H9 (cell line): ENCODE results near the gene PCBP4. TPM values are rescaled to one million over a fixed set of nuclear protein-coding genes. Genes with fewer than 3 reads are reported as not detected.

Experiments
- DNase-seq: peaks from one replicate; pipeline ENCODE4 v3.0.0-alpha.2; 2017
- H2AFZ ChIP-seq: one replicate; pipeline ENCODE4 v1.6.1; 2013; ENCODE audit warnings: mild to moderate bottlenecking, low read length, control low read depth, moderate library complexity
- H2AK5ac ChIP-seq: 2 replicates; pipeline ENCODE4 v1.6.1; 2013; ENCODE audit warnings: low read length, control low read depth, mixed read lengths; ENCODE audit not compliant: insufficient read length
- H2BK120ac ChIP-seq: one replicate; pipeline ENCODE4 v1.6.1; 2013; ENCODE audit warnings: low read depth, mild to moderate bottlenecking, low read length, control low read depth, inconsistent platforms; ENCODE audit not compliant: poor library complexity, severe bottlenecking
- H2BK12ac ChIP-seq: 2 replicates; pipeline ENCODE4 v1.6.1; 2013; ENCODE audit warnings: low read length, control low read depth, mixed read lengths, low read depth; ENCODE audit not compliant: insufficient read length
- H2BK15ac ChIP-seq: 2 replicates; pipeline ENCODE4 v1.6.1; 2013; ENCODE audit warnings: low read depth, low read length, control low read depth
- H2BK20ac ChIP-seq: one replicate; pipeline ENCODE4 v1.6.1; 2013; ENCODE audit warnings: low read depth, mild to moderate bottlenecking, low read length, control low read depth, inconsistent platforms; ENCODE audit not compliant: poor library complexity, severe bottlenecking
- H2BK5ac ChIP-seq: 2 replicates; pipeline ENCODE4 v1.6.1; 2013; ENCODE audit warnings: low read length, control low read depth, mixed read lengths; ENCODE audit not compliant: insufficient read length
- H3K14ac ChIP-seq: 2 replicates; pipeline ENCODE4 v1.6.1; 2013; ENCODE audit warnings: low read length, control low read depth; ENCODE audit not compliant: insufficient read depth
- H3K18ac ChIP-seq: 2 replicates; pipeline ENCODE4 v1.6.1; 2013; ENCODE audit warnings: low read depth, mild to moderate bottlenecking, mixed read lengths, low read length, control low read depth; ENCODE audit not compliant: insufficient read length
- H3K23ac ChIP-seq: 2 replicates; pipeline ENCODE4 v1.6.1; 2013; ENCODE audit warnings: low read length, control low read depth, mixed read lengths, low read depth; ENCODE audit not compliant: insufficient read length
- H3K23me2 ChIP-seq: 2 replicates; pipeline ENCODE4 v1.6.1; 2013; ENCODE audit warnings: low read depth, mild to moderate bottlenecking, mixed read lengths, low read length, control low read depth; ENCODE audit not compliant: insufficient read length, poor library complexity, severe bottlenecking
- H3K27ac ChIP-seq: 2 replicates; pipeline ENCODE4 v1.5.1; 2013; ENCODE audit warnings: low read length, control low read depth, mixed read lengths, low read depth; ENCODE audit not compliant: insufficient read length
- H3K27me3 ChIP-seq: 2 replicates; pipeline ENCODE4 v1.6.1; 2013; ENCODE audit warnings: low read length, control low read depth, inconsistent platforms; ENCODE audit not compliant: insufficient read depth
- H3K4ac ChIP-seq: 2 replicates; pipeline ENCODE4 v1.6.1; 2013; ENCODE audit warnings: low read depth, mild to moderate bottlenecking, control low read depth, inconsistent platforms, low read length, moderate library complexity
- H3K4me1 ChIP-seq: 2 replicates; pipeline ENCODE4 v1.6.1; 2013; ENCODE audit warnings: low read length, control low read depth, inconsistent platforms; ENCODE audit not compliant: insufficient read depth
- H3K4me2 ChIP-seq: 2 replicates; pipeline ENCODE4 v1.6.1; 2013; ENCODE audit warnings: low read length, control low read depth, mixed read lengths; ENCODE audit not compliant: insufficient read length, insufficient read depth
- H3K56ac ChIP-seq: 2 replicates; pipeline ENCODE4 v1.6.1; 2013; ENCODE audit warnings: low read depth, mild to moderate bottlenecking, mixed read lengths, low read length, control low read depth; ENCODE audit not compliant: insufficient read length
- H3K79me1 ChIP-seq: 2 replicates; pipeline ENCODE4 v1.6.1; 2013; ENCODE audit warnings: low read depth, mild to moderate bottlenecking, moderate library complexity, low read length, control low read depth, inconsistent platforms; ENCODE audit not compliant: insufficient read depth, poor library complexity, severe bottlenecking
- H3K79me2 ChIP-seq: 2 replicates; pipeline ENCODE4 v1.6.1; 2013; ENCODE audit warnings: low read length, control low read depth, inconsistent platforms; ENCODE audit not compliant: insufficient read depth
- H3K9ac ChIP-seq: 2 replicates; pipeline ENCODE4 v1.6.1; 2013; ENCODE audit warnings: low read length, control low read depth, mixed read lengths; ENCODE audit not compliant: insufficient read length; ENCODE audit errors: extremely low read depth
- H3K9me3 ChIP-seq: one replicate; pipeline ENCODE4 v1.6.1; 2013; ENCODE audit warnings: low read depth, low read length, inconsistent platforms; ENCODE audit not compliant: control insufficient read depth
- H3T11ph ChIP-seq: one replicate; pipeline ENCODE4 v1.6.1; 2013; ENCODE audit warnings: mild to moderate bottlenecking, low read length, control low read depth, inconsistent platforms
- H4K20me1 ChIP-seq: one replicate; pipeline ENCODE4 v1.6.1; 2013; ENCODE audit not compliant: control insufficient read depth, insufficient read length, insufficient read depth
- H4K5ac ChIP-seq: 2 replicates; pipeline ENCODE4 v1.6.1; 2013; ENCODE audit warnings: low read depth, mild to moderate bottlenecking, mixed read lengths, low read length, control low read depth; ENCODE audit not compliant: insufficient read length
- H4K8ac ChIP-seq: replicated peaks from 2 replicates; pipeline ENCODE4 v1.6.1; 2013; ENCODE audit warnings: low read length, control low read depth, mixed read lengths, low read depth; ENCODE audit not compliant: insufficient read length
- H4K91ac ChIP-seq: 2 replicates; pipeline ENCODE4 v1.6.1; 2013; ENCODE audit warnings: low read depth, mild to moderate bottlenecking, moderate library complexity, mixed read lengths, low read length, control low read depth; ENCODE audit not compliant: insufficient read length
- H3K27ac Mint-ChIP-seq, 3 experiments: 2 replicates in 2 of 3; 3 replicates in 1 of 3; pipeline ENCODE4 v1.8.0; 2020 to 2021; ENCODE audit warnings: mixed read lengths in 3 of 3, mild to moderate bottlenecking in 1 of 3, moderate library complexity in 1 of 3
- H3K27me3 Mint-ChIP-seq: 2 replicates; pipeline ENCODE4 v1.8.0; 2021; ENCODE audit warnings: low read depth, mild to moderate bottlenecking, moderate library complexity, mixed read lengths
- H3K36me3 Mint-ChIP-seq, 3 experiments: 2 replicates in 2 of 3; 3 replicates in 1 of 3; pipeline ENCODE4 v1.8.0; 2020 to 2021; ENCODE audit warnings: low read depth in 3 of 3, mixed read lengths in 3 of 3; ENCODE audit not compliant: insufficient read depth in 1 of 3
- H3K4me1 Mint-ChIP-seq, 2 experiments: 2 replicates each; pipeline ENCODE4 v1.8.0; 2020; ENCODE audit warnings: mixed read lengths in 2 of 2
- H3K4me3 Mint-ChIP-seq, 2 experiments: 2 replicates in 1 of 2; 3 replicates in 1 of 2; pipeline ENCODE4 v1.8.0; 2020 to 2021; ENCODE audit warnings: mild to moderate bottlenecking in 2 of 2, mixed read lengths in 2 of 2, moderate library complexity in 1 of 2
- H3K9me3 Mint-ChIP-seq, 2 experiments: 2 replicates in 1 of 2; 3 replicates in 1 of 2; pipeline ENCODE4 v1.8.0; 2020; ENCODE audit warnings: mild to moderate bottlenecking in 2 of 2, mixed read lengths in 2 of 2, moderate library complexity in 1 of 2
- WGBS: extraction: QIAGEN DNeasy Blood & Tissue Kit; methylation state at CpG from one replicate; pipeline ENCODE4 v1.1.7; 2013; ENCODE audit warnings: missing lambda C conversion rate, low lambda C conversion rate, mixed read lengths; ENCODE audit not compliant: insufficient read length; ENCODE audit errors: extremely low coverage; 5-methylcytosine and 5-hydroxymethylcytosine counted together
- total RNA-seq: library from RNA; stranded (reverse); gene quantifications from 2 replicates; pipeline ENCODE4 v1.2.1, GENCODE V29; 2021
- TF ChIP-seq, protein P1 (sequence below): fragments of 200-600 bp; sonication (generic); conservative IDR thresholded peaks from 3 replicates; pipeline ENCODE4 v1.8.0; 2021; ENCODE audit warnings: antibody characterized with exemption, mild to moderate bottlenecking

The PCBP4 gene
- total RNA-seq, 1 experiment from 2014 or later = 24.6 TPM

DNA sequence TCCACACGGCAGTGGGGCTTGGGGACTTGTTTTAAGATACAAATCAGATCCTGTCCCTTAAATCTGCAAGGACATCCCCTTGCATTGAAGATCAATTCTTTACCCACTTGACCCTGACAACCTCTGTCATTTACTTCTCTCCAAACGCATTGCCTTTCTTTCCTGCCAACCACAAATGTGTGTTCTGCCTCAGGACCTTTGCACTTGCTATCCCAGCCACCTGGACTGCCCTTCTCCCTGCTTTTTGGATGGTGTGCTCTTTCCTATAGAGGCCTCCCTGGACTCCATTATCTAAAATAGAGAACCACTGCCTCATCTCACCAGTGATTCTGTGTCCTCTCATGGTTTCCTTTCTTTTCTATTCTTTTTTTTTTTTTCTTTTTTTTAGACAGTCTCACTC, 29.9 kb upstream of the PCBP4 start:
- H4K20me1 ChIP-seq = peaks cover 2% of the 10 kb centered on the region
- no peak overlapping the region for H2BK15ac ChIP-seq
- no peak overlapping the region for H3T11ph ChIP-seq
- H3K27me3 ChIP-seq = no peaks in the 10 kb centered on the region
- Mint-ChIP-seq H3K9me3 (no peaks in the 10 kb centered on the region; a peak in 1 of 5 replicates), H3K27ac (no peak overlapping the region), H3K4me1 (peaks cover 23 to 34% of the 10 kb centered on the region in 2 experiments), H3K27me3 (peaks cover 3% of the 10 kb centered on the region), H3K36me3 (peaks cover 35 to 37% (median 36%) of the 10 kb centered on the region in 3 experiments), H3K4me3 (0 out of 5 replicates have a peak overlapping the region, but pooled peaks of 1 of the 2 experiments have one; percentile 6)
- no peak overlapping the region for H2BK120ac ChIP-seq
- WGBS = no CpG with 5 or more reads among the region's 2 CpGs
- no peak overlapping the region for H2AK5ac ChIP-seq
- H2BK20ac ChIP-seq = no peak overlapping the region
- no peak overlapping the region for H4K8ac ChIP-seq
- peaks cover 7% of the 10 kb centered on the region for H3K4me1 ChIP-seq
- H2BK5ac ChIP-seq = no peak overlapping the region
- H4K5ac ChIP-seq = no peak overlapping the region
- no peaks in the 10 kb centered on the region for H3K9me3 ChIP-seq
- H4K91ac ChIP-seq = no peak overlapping the region
- H3K79me1 ChIP-seq = peaks cover 7% of the 10 kb centered on the region
- no peak overlapping the region for H3K27ac ChIP-seq
- H2AFZ ChIP-seq = no peak overlapping the region
- no peak overlapping the region for H3K18ac ChIP-seq
- peaks cover 11% of the 10 kb centered on the region for H3K23me2 ChIP-seq
- no peak overlapping the region for H3K14ac ChIP-seq
- DNase-seq = no peak
- TF ChIP-seq, protein P1, sequence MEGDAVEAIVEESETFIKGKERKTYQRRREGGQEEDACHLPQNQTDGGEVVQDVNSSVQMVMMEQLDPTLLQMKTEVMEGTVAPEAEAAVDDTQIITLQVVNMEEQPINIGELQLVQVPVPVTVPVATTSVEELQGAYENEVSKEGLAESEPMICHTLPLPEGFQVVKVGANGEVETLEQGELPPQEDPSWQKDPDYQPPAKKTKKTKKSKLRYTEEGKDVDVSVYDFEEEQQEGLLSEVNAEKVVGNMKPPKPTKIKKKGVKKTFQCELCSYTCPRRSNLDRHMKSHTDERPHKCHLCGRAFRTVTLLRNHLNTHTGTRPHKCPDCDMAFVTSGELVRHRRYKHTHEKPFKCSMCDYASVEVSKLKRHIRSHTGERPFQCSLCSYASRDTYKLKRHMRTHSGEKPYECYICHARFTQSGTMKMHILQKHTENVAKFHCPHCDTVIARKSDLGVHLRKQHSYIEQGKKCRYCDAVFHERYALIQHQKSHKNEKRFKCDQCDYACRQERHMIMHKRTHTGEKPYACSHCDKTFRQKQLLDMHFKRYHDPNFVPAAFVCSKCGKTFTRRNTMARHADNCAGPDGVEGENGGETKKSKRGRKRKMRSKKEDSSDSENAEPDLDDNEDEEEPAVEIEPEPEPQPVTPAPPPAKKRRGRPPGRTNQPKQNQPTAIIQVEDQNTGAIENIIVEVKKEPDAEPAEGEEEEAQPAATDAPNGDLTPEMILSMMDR = no peak
- no peak overlapping the region for H3K23ac ChIP-seq
- no peak overlapping the region for H3K56ac ChIP-seq
- no peak overlapping the region for H3K9ac ChIP-seq
- no peak overlapping the region for H2BK12ac ChIP-seq
- peaks cover 10% of the 10 kb centered on the region; the same call in 1 of the 2 replicates for H3K79me2 ChIP-seq
- no peak overlapping the region for H3K4me2 ChIP-seq
- H3K4ac ChIP-seq = no peak overlapping the region
